Pancreas (tissue), 10 donors: ENCODE results near the gene TMEM87A. TPM values are rescaled to one million over a fixed set of nuclear protein-coding genes. Genes with fewer than 3 reads are reported as not detected.

Experiments
- ATAC-seq, 4 donors: fragments of 200-7000 bp; cut with Tn5 transposase; one replicate each; pipeline versions ENCODE4 v1.8.0 to v1.9.1; 2020; ENCODE audit warnings: mild to moderate bottlenecking in 4 of 4, moderate library complexity in 4 of 4
- DNase-seq, 6 donors: peaks; one replicate each; pipeline ENCODE4 v3.0.0-alpha.2; 2020
- FAIRE-seq: peaks from 2 replicates; lab custom pipeline; 2012; peaks lifted over from hg19 to GRCh38; lab: Jason Lieb, UNC
- H3K27ac ChIP-seq, 4 donors: fragments of 200-600 bp; sonication (generic); 1 replicate in 3 of 4; 2 replicates in 1 of 4; pipeline versions ENCODE4 v1.5.0 to v1.8.0; 2020
- H3K27me3 ChIP-seq, 4 donors: fragments of 200-600 bp; one replicate each; pipeline ENCODE4 v1.8.0; 2021
- H3K36me3 ChIP-seq, 3 donors: fragments of 200-600 bp; sonication (generic) in 1 of 3; one replicate each; pipeline versions ENCODE4 v1.5.0 to v1.8.0; 2020 to 2021
- H3K4me1 ChIP-seq, 3 donors: fragments of 200-600 bp; one replicate each; pipeline ENCODE4 v1.8.0; 2021
- H3K4me3 ChIP-seq, 4 donors: fragments of 200-600 bp; sonication (generic) in 2 of 4; one replicate each; pipeline versions ENCODE4 v1.5.0 to v1.8.0; 2020 to 2021
- H3K9me3 ChIP-seq, 4 donors: fragments of 200-600 bp; one replicate each; pipeline ENCODE4 v1.8.0; 2021
- CTCF ChIP-seq, 4 donors: fragments of 200-600 bp; sonication (generic) in 3 of 4; IDR thresholded peaks; one replicate each; pipeline versions ENCODE4 v1.5.0 to v1.8.0; 2021; ENCODE audit warnings: antibody characterized with exemption in 4 of 4
- WGBS, 2 donors: extraction: QIAGEN DNeasy Blood & Tissue Kit; methylation state at CpG; one replicate each; pipeline ENCODE4 v1.1.7; 2013; 5-methylcytosine and 5-hydroxymethylcytosine counted together
- intact Hi-C, 3 donors: fragments of 100-400 bp; cut with DNase I; formaldehyde crosslinking; loops; one replicate each; pipeline versions ENCODE4 v1.11.1 to v1.14.2; 2022
- polyA plus RNA-seq, 2 donors: library from polyadenylated mRNA; stranded (reverse); fragments of 200-250 nt; gene quantifications; one replicate each; pipeline ENCODE4 v1.2.3, GENCODE V29; 2013
- total RNA-seq, 6 donors: library from RNA; stranded (reverse); fragmentation: NEBNext Ultra II Directional in 4 of 6; extraction: Animal tissue kit (Norgen Biotek cat#: 25700) in 4 of 6; gene quantifications; one replicate each; pipeline versions ENCODE4 v1.2.1 to v1.2.4, GENCODE V29; 2021 to 2023
- donor health status: healthy with polysubstance abuse.
- donor health status: DM: no; HTN: no; CAD: no; lungs with moderate emphysema.
- donor health status: DM: no; HTN: no; CAD: no.
- donor health status: control.
- donor health status: control.
- donor health status: Bipolar disorder and iron deficiency.
- donor health status: DM: yes; HTN: yes; CAD: no.
- donor health status: DM: no; HTN: no; CAD: no.
- donor health status: DM: no; HTN: no; CAD: no.
- donor health status: DM: yes; HTN: yes; CAD: no.

TMEM87A gene
- total and polyA plus RNA-seq, 8 donors: 12.2 to 32.1 (median 23.1) TPM

GRCh38 chr15:42194513-42194912 is 78.7 kb downstream of the TMEM87A start:
- Histone ChIP-seq H3K4me1 (no peaks in the 10 kb centered on the region), H3K36me3 (peaks cover 0 to 15% (median 0%) of the 10 kb centered on the region in 3 donors), H3K27ac (no peak overlapping the region), H3K27me3 (no peaks in the 10 kb centered on the region), H3K9me3 (no peaks in the 10 kb centered on the region), H3K4me3 (no peak overlapping the region)
- FAIRE-seq (no peak), DNase-seq (no peak), ATAC-seq (no peak)
- intact Hi-C loops: no loop called here
- WGBS, 2 donors: 92 to 95% methylated on average over 5 of the region's 5 CpGs
- TF ChIP-seq CTCF (IDR thresholded peaks at IDR 0.05): no peak

DNA sequence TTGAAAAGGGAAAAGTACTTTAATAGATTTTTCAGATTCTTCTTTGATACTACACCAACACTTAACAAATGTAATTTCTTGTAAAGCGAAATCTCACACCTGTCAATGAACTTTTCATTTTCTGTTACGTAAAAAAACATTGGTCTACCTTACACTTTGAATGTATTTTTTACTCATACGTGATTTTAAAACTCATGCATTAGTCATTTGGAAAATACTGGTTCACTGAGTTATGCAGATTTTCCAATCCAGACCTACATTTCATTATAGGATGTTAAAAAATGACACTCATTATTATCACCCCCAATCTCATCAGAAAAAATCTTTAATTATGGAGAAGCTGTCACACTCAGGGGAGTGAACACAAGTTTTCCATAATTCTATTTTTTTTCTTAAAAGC is 79.8 kb downstream of the TMEM87A start:
- no peak overlapping the region for H3K27ac ChIP-seq
- no peak for DNase-seq
- ATAC-seq: no peak
- H3K4me1 ChIP-seq: no peaks in the 10 kb centered on the region
- H3K36me3 ChIP-seq: peaks cover 0 to 21% (median 5%) of the 10 kb centered on the region in 3 donors
- no peaks in the 10 kb centered on the region for H3K9me3 ChIP-seq
- no peaks in the 10 kb centered on the region for H3K27me3 ChIP-seq
- intact Hi-C loops: no loop called here
- no peak for FAIRE-seq
- no peak overlapping the region for H3K4me3 ChIP-seq
- TF ChIP-seq CTCF (IDR thresholded peaks at IDR 0.05): no peak
- WGBS, 2 donors: 91 to 95% methylated on average over 3 of the region's 3 CpGs

DNA sequence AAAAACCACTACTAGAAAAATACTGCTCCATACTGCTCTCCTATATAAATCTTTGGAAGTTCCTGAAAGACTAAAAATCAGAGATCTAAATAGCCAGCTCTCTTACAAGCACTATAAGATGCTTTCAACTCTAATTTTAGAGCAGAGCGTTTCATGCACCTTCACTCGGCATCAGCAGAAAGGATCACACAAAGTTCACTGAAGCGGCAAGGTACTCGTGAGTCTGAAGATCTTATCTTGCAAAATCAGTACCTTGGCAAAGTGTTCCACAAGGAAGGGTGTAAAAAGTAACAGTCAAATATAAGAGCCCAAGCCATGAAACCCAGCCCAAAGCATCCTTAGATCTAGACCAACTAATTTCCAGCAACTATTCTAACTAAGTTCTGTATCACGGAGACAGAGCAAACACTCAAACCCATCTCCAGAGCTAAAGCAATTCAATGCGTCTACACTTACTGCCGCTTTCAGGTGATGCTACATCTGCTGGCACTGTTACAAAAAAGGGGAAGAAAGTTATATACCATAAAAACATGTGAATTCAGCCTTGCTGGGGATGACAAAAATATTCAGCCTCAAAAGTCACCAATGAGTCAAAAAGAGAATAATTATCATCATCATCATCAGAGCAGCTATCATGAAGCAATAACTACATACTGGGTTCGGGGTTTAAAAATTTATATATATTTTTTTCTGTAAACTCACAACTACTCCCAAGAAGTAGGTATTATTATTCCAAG is 81.5 kb downstream of the TMEM87A start:
- intact Hi-C loops: no loop called here
- WGBS, 2 donors: 87 to 89% methylated on average over 8 of the region's 8 CpGs
- no peak for DNase-seq
- Histone ChIP-seq H3K36me3 (peaks cover 0 to 26% (median 16%) of the 10 kb centered on the region in 3 donors), H3K4me1 (no peaks in the 10 kb centered on the region), H3K4me3 (no peak overlapping the region), H3K27ac (no peak overlapping the region), H3K9me3 (no peaks in the 10 kb centered on the region), H3K27me3 (no peaks in the 10 kb centered on the region)
- ATAC-seq: no peak
- FAIRE-seq: no peak
- no peak for TF ChIP-seq CTCF (IDR thresholded peaks at IDR 0.05)

DNA sequence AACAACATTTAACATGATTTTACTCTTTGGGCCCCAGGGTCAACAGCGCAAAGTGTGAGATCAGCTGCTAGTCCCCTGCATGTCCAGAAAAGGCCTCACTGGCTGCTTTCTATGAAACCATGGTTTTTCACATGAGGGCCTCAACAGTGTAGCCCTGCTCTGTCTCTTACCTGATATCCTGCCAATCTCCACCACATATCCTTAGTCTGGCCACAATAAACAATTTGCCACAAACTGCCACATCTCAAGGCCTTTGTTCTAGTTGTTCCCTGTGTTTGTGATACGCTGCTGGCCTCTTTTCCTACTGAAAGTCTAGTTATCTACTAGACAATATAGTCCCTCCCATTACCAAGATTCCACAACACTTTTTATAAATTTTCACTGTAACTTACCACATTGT is 82.9 kb downstream of the TMEM87A start:
- peaks cover 0 to 32% (median 16%) of the 10 kb centered on the region in 3 donors for H3K36me3 ChIP-seq
- H3K4me1 ChIP-seq: no peaks in the 10 kb centered on the region
- FAIRE-seq: no peak
- no peak overlapping the region for H3K27ac ChIP-seq
- no peak overlapping the region for H3K4me3 ChIP-seq
- no peak for ATAC-seq
- no peaks in the 10 kb centered on the region for H3K27me3 ChIP-seq
- intact Hi-C loops: no loop called here
- DNase-seq: no peak
- no peaks in the 10 kb centered on the region for H3K9me3 ChIP-seq
- WGBS, 2 donors: 91 to 97% methylated on average over 2 of the region's 2 CpGs
- no peak for TF ChIP-seq CTCF (IDR thresholded peaks at IDR 0.05)

- H3K27me3 ChIP-seq: no peaks in the 10 kb centered on the region
- no peak overlapping the region for H3K27ac ChIP-seq
- TF ChIP-seq CTCF (IDR thresholded peaks at IDR 0.05): no peak
- H3K9me3 ChIP-seq: no peaks in the 10 kb centered on the region
- H3K4me3 ChIP-seq: no peak overlapping the region
- DNase-seq: no peak
- no peak for ATAC-seq
- H3K4me1 ChIP-seq: no peaks in the 10 kb centered on the region
- peaks cover 0 to 62% (median 28%) of the 10 kb centered on the region in 3 donors for H3K36me3 ChIP-seq
- no peak for FAIRE-seq
- WGBS, 2 donors: 97 to 100% methylated on average over 1 of the region's 1 CpG
- intact Hi-C loops: no loop called here
Observed at GRCh38 chr15:42185801-42186200, 87.4 kb downstream of the TMEM87A start.
